ENCODE results near the gene MAP3K12.

Gene MAP3K12

GRCh38 chr12:53508534-53509170 lies 9.4 kb upstream of the MAP3K12 start:
- no peak for DNase-seq

GRCh38 chr12:53507603-53507885 lies 8.3 kb upstream of the MAP3K12 start:
- no peak for DNase-seq

GRCh38 chr12:53506881-53507602 lies 7.8 kb upstream of the MAP3K12 start, which contains the start of gene NPFF:
Gene NPFF (minus strand): TSS chr12:53507484. CDS start chr12:53507474, 10 bp downstream.
- DNase-seq: no peak

- DNase-seq: no peak
Measured at GRCh38 chr12:53506450-53506785, 7.2 kb upstream of the MAP3K12 start.

GRCh38 chr12:53505555-53506449 lies 6.5 kb upstream of the MAP3K12 start:
- no peak for DNase-seq

GRCh38 chr12:53505086-53505485 lies 5.8 kb upstream of the MAP3K12 start:
- no peak for DNase-seq

- no peak for DNase-seq
Measured at GRCh38 chr12:53504004-53504920, 5.0 kb upstream of the MAP3K12 start.

GRCh38 chr12:53502983-53503728 lies 3.9 kb upstream of the MAP3K12 start:
- no peak for DNase-seq

- no peak for DNase-seq
Measured at GRCh38 chr12:53502331-53502730, 3.1 kb upstream of the MAP3K12 start.

- no peak for DNase-seq
Measured at GRCh38 chr12:53501615-53502181, 2.4 kb upstream of the MAP3K12 start.

GRCh38 chr12:53500776-53501614 lies 1.7 kb upstream of the MAP3K12 start, which contains the start of gene TARBP2:
Gene TARBP2 (plus strand): TSS chr12:53501283. CDS start chr12:53501409, 126 bp downstream.
- peak; percentile 92 for DNase-seq

GRCh38 chr12:53500142-53500775 lies 1.0 kb upstream of the MAP3K12 start:
- DNase-seq: no peak

GRCh38 chr12:53498235-53498630 lies 1.0 kb downstream of the MAP3K12 start:
- DNase-seq: no peak

GRCh38 chr12:53497461-53497860 lies 1.8 kb downstream of the MAP3K12 start:
- no peak for DNase-seq

- DNase-seq: no peak
Measured at GRCh38 chr12:53496752-53497032, 2.6 kb downstream of the MAP3K12 start.

- DNase-seq: no peak
Measured at GRCh38 chr12:53495903-53496751, 3.1 kb downstream of the MAP3K12 start.

GRCh38 chr12:53493610-53494391 lies 5.5 kb downstream of the MAP3K12 start:
- DNase-seq: no peak

GRCh38 chr12:53492830-53493609 lies 6.2 kb downstream of the MAP3K12 start:
- peak; percentile 69 for DNase-seq

All from cortex of kidney (tissue), 1 donor.